Stimulated activated CD4-positive, alpha-beta T cell treated with anti-CD3 and anti-CD28 coated beads, Interleukin-1b, Interleukin-23, amount 100 ng/mL, for 4 hours (primary cell): Measurements from ENCODE around the gene RAMP2.
"Not testable (repeated sequence)": the region's sequence is repeated elsewhere in the genome, so short reads cannot be mapped to it uniquely, and the experiment has no call there.

Source experiments
- DNase-seq, 2 donors: peaks; one replicate each; pipeline ENCODE4 v3.0.0-alpha.2; 2020; ENCODE audit warnings: low read depth in 2 of 2

Gene RAMP2, protein sequence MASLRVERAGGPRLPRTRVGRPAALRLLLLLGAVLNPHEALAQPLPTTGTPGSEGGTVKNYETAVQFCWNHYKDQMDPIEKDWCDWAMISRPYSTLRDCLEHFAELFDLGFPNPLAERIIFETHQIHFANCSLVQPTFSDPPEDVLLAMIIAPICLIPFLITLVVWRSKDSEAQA

DNA sequence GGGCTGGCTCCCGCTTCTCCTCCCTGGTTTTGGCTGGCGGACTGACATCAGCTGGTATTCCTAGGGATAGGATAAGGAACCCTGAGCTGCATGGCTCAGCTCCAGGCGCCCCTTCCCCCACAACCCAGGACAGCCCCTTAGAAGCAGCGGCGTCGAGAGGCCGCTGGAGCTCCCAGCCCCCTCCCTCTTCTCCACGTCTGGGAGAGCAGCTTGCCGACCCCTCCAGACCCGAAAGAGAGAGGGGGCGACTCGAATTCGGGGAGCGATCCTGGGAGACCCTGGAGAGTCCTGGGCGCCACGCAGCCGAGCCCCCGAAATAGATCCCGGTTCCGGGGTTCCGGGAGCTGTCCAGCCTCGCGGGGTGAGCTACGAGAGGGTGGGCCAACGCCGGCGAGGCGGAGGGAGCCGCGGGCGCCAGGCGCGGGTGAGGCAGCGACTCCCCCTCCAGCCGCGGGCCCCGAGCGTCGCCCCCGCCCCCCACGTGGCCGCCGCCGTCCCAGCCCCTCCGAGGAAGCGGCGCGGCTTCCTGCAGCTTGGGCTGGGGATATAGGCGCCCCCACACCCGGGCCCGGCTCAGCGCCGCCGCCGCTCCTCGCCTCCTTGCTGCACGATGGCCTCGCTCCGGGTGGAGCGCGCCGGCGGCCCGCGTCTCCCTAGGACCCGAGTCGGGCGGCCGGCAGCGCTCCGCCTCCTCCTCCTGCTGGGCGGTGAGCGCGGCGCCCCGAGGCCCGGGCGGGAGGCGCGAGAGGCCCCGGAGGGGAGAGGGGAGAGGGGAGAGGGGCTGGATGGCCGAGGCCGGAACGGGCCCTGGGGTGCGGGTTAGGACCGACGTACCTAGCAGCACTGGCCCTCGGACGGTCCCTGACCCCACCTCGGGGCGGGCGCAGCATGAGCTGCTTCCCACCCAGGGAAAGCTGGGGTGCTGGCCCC, at the start of gene RAMP2:
Gene RAMP2, plus strand, starts transcription at position 576 of the 930 bp plus-strand sequence. Its CDS starts 35 bp downstream, at position 611.
- peak in 1 of 2 donors; percentile 14 for DNase-seq

DNA sequence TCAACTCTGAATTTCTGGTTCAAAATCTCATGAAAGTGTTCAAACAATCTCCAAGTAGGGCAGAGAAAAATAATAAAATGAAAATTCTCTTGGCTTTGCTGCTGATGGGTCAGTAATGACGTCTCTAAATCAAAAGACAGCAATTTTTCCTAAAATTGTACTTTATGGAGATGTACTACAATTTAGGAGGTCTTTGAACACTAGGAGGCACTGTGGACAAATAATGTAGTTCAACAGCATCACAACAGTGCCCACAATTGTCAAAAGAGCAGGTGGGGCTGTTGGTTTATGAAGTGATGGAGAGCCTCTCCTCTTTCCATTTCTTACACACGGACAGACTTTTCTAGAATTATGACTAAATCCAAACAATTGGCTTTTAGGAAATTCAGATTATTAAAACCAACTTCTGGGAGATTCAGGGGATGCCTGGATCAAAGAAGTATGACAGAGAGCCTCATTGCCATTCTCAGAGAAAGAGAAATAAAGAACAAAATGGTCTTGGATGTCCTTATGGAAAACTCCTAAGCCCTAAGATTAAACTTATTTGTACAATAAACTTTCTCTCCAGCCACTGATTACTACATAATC, 39.9 kb upstream of the RAMP2 start:
- peak in 1 of 2 donors; percentile 28 for DNase-seq

- DNase-seq = no peak
These were observed 37.4 kb upstream of the RAMP2 start for GRCh38 chr17:42723636-42724035.

GRCh38 chr17:42725143-42725542, 35.9 kb upstream of the RAMP2 start:
- DNase-seq = no peak

DNA sequence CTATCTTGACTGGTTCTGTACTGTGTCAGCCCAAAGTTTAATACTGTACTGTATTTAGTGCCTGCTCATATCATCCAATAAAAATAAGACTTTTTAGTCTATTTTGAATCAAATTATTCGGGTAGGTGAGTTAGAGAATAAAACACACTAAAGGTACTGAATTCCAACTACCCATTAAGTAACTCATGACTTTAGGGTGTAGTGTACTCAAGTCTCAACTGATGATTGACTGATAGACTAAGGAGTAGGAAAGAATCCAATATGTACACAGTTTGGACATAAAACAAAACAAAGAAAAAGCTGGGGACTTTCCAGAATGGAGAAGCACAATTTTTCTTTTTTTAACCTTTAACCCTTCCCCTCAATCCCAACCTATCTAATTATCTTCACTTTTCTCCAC, 20.3 kb upstream of the RAMP2 start:
- DNase-seq = no peak

GRCh38 chr17:42742916-42743315, 18.1 kb upstream of the RAMP2 start:
- DNase-seq = not testable (repeated sequence)

DNA sequence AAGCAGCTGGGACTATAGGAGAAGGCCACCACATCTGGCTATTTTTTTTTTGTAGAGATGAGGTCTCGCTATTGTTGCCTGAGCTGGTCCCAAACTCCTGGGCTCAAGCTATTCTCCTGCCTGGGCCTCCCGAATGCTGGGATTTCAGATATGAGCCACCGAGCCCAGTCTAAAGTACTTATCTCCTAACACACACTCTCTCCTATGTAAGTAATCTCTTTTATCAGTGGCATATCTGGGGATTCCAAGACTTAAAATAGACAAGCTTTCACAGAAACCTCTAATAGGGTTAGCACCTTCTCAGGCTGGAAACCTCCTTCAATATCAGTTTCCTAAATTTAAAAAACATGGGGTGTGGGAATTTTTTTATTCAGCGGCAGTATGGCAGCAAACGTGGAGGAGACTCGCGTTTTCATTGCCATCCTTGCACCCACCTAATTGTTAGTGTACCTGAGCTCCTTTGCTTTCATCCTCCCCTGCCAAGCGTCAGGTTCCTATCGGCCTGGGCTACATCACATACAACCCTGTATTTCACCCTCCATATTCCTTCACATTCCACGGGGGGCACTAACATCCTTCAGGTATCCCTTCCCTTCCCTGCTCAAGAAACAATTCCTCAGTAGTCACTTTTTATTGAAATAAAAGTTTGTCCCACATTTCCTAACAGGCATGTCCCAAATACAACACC, 17.3 kb upstream of the RAMP2 start:
- DNase-seq = no peak

DNA sequence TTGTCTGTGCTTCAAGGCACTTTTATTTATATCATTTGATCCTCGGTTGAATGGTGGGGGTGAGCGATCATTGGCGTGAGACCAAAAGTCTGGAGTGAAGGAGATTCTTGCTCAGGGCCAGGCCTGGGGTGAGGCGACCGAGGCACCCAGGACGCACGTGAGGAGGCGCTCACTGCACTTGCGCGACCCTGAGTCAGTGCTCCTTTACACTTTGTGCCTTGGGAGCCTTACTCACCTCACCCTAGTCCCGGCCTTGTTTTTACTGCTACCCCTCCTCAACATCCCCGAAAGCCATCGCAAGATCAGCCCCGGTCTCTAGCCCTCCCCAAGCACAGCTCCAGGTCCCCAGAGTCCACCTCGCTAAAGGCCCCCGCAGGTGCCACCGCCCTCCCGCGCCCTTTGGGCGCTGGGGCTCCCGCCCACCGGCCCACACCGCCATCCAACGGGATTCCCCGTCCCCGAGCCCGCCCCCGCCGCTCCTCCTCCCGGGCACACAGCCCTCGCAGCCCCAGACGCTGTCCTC, 16.7 kb upstream of the RAMP2 start:
- DNase-seq = peak; percentile 43 to 72

GRCh38 chr17:42744806-42745617, 16.0 kb upstream of the RAMP2 start, which contains the start of gene EZH1:
EZH1 (minus strand) TSS chr17:42745040; CDS start chr17:42728941, 16,099 bp downstream.
- peak; percentile 88 to 89 for DNase-seq

- no peak for DNase-seq
These were observed 12.7 kb upstream of the RAMP2 start for GRCh38 chr17:42748202-42748907.

- DNase-seq = no peak
These were observed 11.9 kb upstream of the RAMP2 start for GRCh38 chr17:42748908-42749798.

DNA sequence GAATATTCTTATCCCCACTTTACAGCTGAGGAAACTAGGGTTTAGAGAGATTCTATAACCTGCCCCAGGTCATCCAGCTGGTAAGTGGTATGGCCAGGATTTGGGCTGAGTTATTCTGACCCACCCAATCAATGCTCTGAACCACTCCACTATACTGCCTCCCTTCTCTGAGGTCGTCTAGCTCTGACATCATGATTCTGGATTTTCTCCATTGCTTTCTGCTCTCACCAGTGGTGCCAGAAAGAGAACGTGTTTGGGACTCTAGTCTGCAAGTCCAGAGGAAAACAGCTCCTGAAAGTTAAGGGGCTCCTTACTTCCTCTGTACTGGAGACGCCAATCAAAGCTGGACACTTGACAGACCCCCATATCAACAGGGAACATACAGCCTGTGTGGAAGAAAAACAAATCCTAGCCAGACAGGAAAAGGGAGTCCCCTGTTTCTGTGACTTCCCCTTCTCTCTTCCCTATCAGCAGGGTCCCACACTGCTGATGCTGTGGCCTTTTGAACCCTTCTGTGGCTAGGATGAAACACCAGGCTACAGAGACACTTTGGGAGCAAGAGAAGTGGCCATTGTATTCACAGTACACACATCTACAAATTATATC, 10.2 kb upstream of the RAMP2 start:
- DNase-seq = no peak

GRCh38 chr17:42751628-42752027, 9.4 kb upstream of the RAMP2 start:
- DNase-seq = no peak

DNA sequence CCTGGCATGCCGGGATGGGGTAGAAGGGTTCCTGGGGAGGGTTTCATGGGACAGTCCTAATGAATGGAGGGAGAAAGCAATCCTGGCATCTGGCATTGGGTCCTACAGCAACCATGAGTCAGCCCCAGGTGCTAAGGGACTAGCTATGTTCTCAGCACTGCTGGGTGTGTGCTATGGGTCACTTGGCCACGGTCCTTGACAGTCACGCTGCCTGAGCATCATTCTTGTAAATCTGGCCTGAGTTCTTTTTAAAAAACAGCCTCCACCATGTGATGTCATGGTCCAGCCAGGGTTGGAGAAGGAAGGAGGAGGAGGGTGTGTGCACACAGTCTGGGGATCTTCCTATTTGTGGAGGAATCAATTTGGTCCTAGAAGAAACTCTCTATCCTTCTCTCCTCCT, 6.2 kb upstream of the RAMP2 start:
- DNase-seq = no peak

DNA sequence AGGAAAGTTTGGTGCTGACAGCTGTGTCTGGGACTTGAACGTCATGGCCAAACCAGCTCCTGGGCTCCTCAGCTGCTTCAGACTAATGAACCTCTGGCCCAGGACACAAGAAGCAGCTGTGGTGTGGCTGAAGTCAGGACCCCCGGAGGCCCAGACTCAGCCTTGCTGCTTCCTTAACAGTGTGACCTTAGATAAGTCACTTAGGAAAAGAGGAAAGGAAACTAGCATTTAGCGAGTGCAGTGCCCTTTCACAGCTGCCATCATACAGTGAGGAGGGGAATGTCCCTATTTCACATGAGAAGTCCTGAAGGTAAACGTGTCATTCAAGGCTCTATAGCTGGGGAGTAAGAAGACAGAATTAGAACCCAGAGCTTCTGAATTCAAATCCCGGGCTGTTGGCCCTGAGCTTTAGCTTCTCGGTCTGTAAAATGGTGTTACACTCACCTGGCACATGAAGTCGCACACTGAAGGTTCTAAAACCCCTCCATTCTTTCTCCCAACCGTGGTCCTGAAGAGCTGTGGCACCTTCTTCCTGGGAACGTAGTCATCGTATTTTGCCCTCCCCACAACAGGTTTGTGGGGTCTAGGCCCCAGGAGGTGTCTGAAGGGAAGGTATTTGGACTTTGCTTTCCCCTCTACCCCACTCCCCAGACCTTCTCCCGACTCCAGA, 910 bp upstream of the RAMP2 start:
- no peak for DNase-seq

GRCh38 chr17:42761638-42762037, 611 bp downstream of the RAMP2 start:
- no peak for DNase-seq

GRCh38 chr17:42766124-42766523, 5.1 kb downstream of the RAMP2 start:
- DNase-seq = no peak

DNA sequence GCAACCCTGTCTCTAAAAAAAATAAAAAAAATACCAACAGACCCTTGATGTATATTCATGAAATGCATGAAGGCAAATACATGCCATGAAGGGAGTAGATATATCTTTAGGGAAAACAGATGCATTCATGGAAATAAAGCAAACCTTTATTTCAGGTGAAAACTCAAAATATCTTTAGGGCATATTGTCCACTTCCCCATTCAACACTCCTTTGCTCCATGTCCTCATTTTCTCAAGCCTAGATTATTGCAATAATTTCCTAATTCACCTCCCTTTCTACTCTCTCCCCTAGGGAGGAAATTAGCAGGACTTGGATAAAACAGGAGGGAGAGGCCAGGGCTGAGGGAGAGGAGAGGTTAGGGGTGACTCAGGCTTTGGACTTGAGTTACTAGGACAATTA, 6.5 kb downstream of the RAMP2 start:
- no peak for DNase-seq
